Osteoblast (primary cell): ENCODE data around the gene ENOX2. TPM values are rescaled to one million over a fixed set of nuclear protein-coding genes. Genes with fewer than 3 reads are reported as not detected.
A peak's percentile ranks its signal among the peaks of the same experiment; 100 is the strongest.

Experiments
- DNase-seq: peaks from one replicate; pipeline ENCODE4 v3.0.0; 2011; ENCODE audit warnings: low spot score, mixed read lengths; ENCODE audit not compliant: insufficient read length; ENCODE audit errors: missing footprints
- H2AFZ ChIP-seq: 2 replicates; pipeline ENCODE4 v1.6.0; 2011; ENCODE audit warnings: mild to moderate bottlenecking, low read length
- H3K27ac ChIP-seq: 2 replicates; pipeline ENCODE4 v1.5.1; 2011; ENCODE audit warnings: mild to moderate bottlenecking, low read depth, low read length, moderate library complexity
- H3K27me3 ChIP-seq: 2 replicates; pipeline ENCODE4 v1.6.0; 2012; ENCODE audit warnings: mild to moderate bottlenecking, control low read depth, inconsistent platforms, low read length, moderate library complexity; ENCODE audit not compliant: insufficient read depth
- H3K36me3 ChIP-seq: 2 replicates; pipeline ENCODE4 v1.5.1; 2011; ENCODE audit warnings: mild to moderate bottlenecking, low read length, control low read depth, moderate library complexity; ENCODE audit not compliant: insufficient read depth
- H3K4me1 ChIP-seq: 2 replicates; pipeline ENCODE4 v1.5.1; 2011; ENCODE audit warnings: mild to moderate bottlenecking, low read length, control low read depth, moderate library complexity; ENCODE audit not compliant: insufficient read depth
- H3K4me2 ChIP-seq: 2 replicates; pipeline ENCODE4 v1.6.0; 2011; ENCODE audit warnings: mild to moderate bottlenecking, low read length; ENCODE audit not compliant: insufficient read depth
- H3K4me3 ChIP-seq: fragments of 200-600 bp; sonication (generic); 3 replicates; pipeline ENCODE4 v1.5.1; 2012; ENCODE audit warnings: mild to moderate bottlenecking, low read length, inconsistent platforms; ENCODE audit not compliant: insufficient read depth
- H3K79me2 ChIP-seq: 2 replicates; pipeline ENCODE4 v1.6.0; 2012; ENCODE audit warnings: mild to moderate bottlenecking, low read length, control low read depth, inconsistent platforms; ENCODE audit not compliant: insufficient read depth
- H3K9me3 ChIP-seq: 2 replicates; pipeline ENCODE4 v1.5.1; 2011; ENCODE audit warnings: low read depth, low read length, control low read depth
- H4K20me1 ChIP-seq: 2 replicates; pipeline ENCODE4 v1.6.0; 2012; ENCODE audit warnings: mild to moderate bottlenecking, low read length, control low read depth; ENCODE audit not compliant: insufficient read depth
- total RNA-seq: library from RNA; depleted of rRNA; stranded (reverse); fragments of >200 nt; gene quantifications from 2 replicates; pipeline ENCODE4 v1.2.3, GENCODE V29; 2012
- TF ChIP-seq, protein P1 (sequence below): IDR thresholded peaks from 2 replicates; pipeline ENCODE4 v1.5.1; 2011; ENCODE audit warnings: mild to moderate bottlenecking, low read depth, low read length, moderate library complexity; ENCODE audit errors: extremely low read depth

ENOX2 gene
- total RNA-seq, 1 donor: 8.0 TPM

DNA sequence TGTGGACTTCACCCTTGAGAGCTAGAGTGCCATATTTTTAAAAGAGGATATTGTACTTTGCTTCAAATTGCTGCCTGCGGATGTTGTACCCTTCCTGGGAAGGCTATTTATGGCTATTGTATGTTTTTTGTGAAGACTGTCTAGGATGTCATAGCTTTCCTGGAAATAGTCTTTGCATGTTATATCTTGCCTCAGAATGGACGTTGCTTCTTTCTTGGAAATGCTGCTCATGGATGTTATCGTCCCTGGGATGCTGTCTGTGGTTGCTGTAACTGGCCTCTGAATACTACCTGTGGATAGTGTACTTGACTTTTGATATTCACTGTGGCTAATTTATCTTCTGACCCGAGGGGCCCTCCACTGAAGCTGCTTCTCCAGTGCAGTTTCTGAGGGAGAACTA, 146.8 kb downstream of the ENOX2 start:
- H3K36me3 ChIP-seq: no peaks in the 10 kb centered on the region
- H3K4me1 ChIP-seq: no peaks in the 10 kb centered on the region
- H3K79me2 ChIP-seq: no peaks in the 10 kb centered on the region
- H3K27ac ChIP-seq: no peak overlapping the region
- H3K4me2 ChIP-seq: no peak overlapping the region
- no peak overlapping the region for H3K4me3 ChIP-seq
- DNase-seq: no peak
- H3K27me3 ChIP-seq: no peaks in the 10 kb centered on the region
- no peaks in the 10 kb centered on the region for H4K20me1 ChIP-seq
- TF ChIP-seq, protein P1, sequence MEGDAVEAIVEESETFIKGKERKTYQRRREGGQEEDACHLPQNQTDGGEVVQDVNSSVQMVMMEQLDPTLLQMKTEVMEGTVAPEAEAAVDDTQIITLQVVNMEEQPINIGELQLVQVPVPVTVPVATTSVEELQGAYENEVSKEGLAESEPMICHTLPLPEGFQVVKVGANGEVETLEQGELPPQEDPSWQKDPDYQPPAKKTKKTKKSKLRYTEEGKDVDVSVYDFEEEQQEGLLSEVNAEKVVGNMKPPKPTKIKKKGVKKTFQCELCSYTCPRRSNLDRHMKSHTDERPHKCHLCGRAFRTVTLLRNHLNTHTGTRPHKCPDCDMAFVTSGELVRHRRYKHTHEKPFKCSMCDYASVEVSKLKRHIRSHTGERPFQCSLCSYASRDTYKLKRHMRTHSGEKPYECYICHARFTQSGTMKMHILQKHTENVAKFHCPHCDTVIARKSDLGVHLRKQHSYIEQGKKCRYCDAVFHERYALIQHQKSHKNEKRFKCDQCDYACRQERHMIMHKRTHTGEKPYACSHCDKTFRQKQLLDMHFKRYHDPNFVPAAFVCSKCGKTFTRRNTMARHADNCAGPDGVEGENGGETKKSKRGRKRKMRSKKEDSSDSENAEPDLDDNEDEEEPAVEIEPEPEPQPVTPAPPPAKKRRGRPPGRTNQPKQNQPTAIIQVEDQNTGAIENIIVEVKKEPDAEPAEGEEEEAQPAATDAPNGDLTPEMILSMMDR: no peak
- H3K9me3 ChIP-seq: no peaks in the 10 kb centered on the region
- no peak overlapping the region for H2AFZ ChIP-seq

DNA sequence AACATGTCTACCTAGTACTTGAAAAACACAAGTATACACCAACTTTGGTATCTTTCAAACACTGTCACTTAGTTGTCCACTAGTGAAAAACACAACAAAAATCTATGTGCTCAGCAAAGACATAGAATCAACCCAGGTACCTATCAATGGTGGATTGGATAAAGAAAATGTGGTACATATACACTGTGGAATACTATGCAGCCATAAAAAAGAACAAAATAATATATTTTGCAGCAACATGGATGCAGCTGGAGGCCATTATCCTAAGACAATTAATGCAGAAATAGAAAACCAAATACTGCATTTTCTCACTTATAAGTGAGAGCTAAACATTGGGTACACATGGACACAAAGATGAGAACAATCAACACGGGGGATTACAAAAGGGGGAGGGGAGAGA, 148.7 kb downstream of the ENOX2 start:
- Histone ChIP-seq H3K27me3 (no peaks in the 10 kb centered on the region), H4K20me1 (no peaks in the 10 kb centered on the region), H3K4me1 (no peaks in the 10 kb centered on the region), H3K27ac (no peak overlapping the region), H3K79me2 (no peaks in the 10 kb centered on the region), H2AFZ (no peak overlapping the region), H3K9me3 (no peaks in the 10 kb centered on the region), H3K36me3 (no peaks in the 10 kb centered on the region), H3K4me3 (no peak overlapping the region), H3K4me2 (no peak overlapping the region)
- TF ChIP-seq, protein P1: no peak
- no peak for DNase-seq

DNA sequence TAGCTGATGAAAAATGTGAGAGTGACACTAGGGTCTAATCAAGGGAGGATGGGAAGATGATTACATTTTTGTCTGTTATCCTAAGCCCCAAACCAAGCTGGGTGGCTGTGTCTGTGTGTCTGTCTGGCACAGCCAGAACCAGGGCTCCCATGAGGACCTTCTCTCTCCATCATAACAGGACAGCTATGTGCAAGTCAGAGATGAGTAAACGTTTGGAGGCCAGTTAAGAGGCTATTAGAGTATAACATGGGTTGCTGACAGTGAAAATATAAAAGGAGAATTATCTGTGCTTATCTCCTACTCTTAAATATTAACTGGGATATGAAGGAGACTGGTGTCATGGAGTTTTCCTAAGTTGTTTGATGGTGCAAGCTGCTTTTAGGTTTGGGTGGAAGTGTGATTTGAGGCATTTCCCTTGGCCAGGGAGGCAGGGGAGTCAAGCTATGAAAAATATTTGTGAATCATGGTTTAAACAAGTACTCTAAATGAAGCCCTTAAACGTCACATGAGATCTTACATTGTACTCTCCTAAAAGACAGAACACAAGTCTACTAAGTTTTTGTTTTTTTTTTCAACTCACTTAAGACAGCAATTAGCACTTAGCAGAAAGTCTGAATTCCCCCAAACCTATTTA, 156.2 kb downstream of the ENOX2 start:
- DNase-seq: peak; percentile 52
- Histone ChIP-seq H3K4me2 (no peak overlapping the region), H3K79me2 (no peaks in the 10 kb centered on the region), H3K4me3 (no peak overlapping the region), H3K4me1 (peaks cover 8% of the 10 kb centered on the region), H3K9me3 (no peaks in the 10 kb centered on the region), H4K20me1 (no peaks in the 10 kb centered on the region), H3K27me3 (no peaks in the 10 kb centered on the region), H3K27ac (peak overlapping the region; percentile 51), H3K36me3 (no peaks in the 10 kb centered on the region), H2AFZ (peak overlapping the region; percentile 12)
- TF ChIP-seq, protein P1: no peak

DNA sequence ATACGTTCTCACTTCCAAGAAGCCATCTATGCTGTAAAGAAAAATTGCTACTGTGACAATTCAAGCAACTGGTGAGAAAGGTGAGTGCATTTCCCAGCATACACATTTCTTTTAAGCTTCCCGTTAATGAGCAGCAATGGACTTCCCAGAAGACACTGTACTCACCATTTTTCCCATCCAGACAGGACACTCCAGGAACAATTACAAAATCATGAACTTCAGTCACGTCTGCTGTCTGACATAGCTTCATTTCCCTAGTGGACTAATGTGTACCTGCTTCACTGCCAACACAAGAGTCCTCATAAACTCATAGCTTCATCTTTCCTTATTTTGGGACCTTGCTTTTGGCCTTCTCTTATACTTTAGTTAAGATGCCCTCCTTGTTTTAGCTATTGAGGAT, 156.9 kb downstream of the ENOX2 start:
- H3K79me2 ChIP-seq: no peaks in the 10 kb centered on the region

More for the DNA sequence above, 156.9 kb downstream of the ENOX2 start:
- Histone ChIP-seq H3K4me3 (no peak overlapping the region), H3K9me3 (no peaks in the 10 kb centered on the region), H3K36me3 (no peaks in the 10 kb centered on the region), H3K4me2 (no peak overlapping the region), H3K27ac (no peak overlapping the region), H4K20me1 (no peaks in the 10 kb centered on the region), H3K27me3 (no peaks in the 10 kb centered on the region), H3K4me1 (peaks cover 8% of the 10 kb centered on the region), H2AFZ (no peak overlapping the region)
- TF ChIP-seq, protein P1: no peak
- no peak for DNase-seq
